MM.1S (cell line): ENCODE data around the gene PRIM1.

Experiments
- CTCF ChIP-seq: fragments of 300-600 bp; sonication (generic); IDR thresholded peaks from 2 replicates; pipeline ENCODE4 v1.5.1; 2016; ENCODE audit warnings: antibody characterized with exemption, low read length, mixed read lengths
- EZH2 ChIP-seq: fragments of 300-600 bp; sonication (generic); optimal IDR thresholded peaks from 2 replicates; pipeline ENCODE3; 2017; ENCODE audit warnings: low read depth, mild to moderate bottlenecking, antibody characterized with exemption, low read length, mixed read lengths

- TF ChIP-seq CTCF (no peak), EZH2 (no peak)
Observed at GRCh38 chr12:56728139-56728861, 23.8 kb downstream of the PRIM1 start.
